ENCODE measurements around the gene DQX1. TPM values are rescaled to one million over a fixed set of nuclear protein-coding genes. Genes with fewer than 3 reads are reported as not detected.

The DQX1 gene
- total and polyA plus RNA-seq, 2 of the 4 experiments (the other 2 are of a cell fraction): 0.07 TPM; not detected in 1

DNA sequence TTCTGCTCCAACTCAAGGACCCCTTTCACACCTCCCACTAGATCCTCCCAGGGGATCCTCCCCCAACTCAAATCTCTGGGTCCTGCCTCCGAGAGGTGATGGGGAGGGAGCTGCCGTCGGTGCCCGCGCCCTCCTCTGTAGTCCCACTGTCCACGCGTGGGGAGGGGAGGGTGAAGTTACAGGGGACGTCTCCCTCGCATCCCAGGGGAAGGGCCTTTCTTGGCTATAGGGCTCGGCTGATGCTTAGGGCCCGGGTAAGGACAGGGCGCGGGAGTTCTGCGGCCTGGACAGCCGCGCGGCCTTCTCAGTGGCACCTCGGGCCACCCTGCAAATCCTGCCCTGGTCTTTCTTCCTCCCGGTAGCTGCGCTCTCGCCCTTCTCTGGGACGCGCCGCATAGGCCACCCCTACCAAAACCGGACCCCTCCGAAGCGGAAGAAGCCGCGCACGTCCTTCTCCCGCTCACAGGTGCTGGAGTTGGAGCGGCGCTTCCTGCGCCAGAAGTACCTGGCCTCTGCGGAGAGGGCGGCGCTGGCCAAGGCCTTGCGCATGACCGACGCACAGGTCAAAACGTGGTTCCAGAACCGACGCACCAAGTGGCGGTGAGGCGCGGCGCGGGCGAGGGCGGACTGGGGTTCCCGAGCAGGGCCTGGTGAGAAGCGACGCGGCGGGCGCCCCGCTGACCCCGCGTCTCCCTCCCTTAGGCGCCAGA is 10.6 kb downstream of the DQX1 start:
- H2AK5ac ChIP-seq (ENCODE audit: low read depth, low read length): no peak overlapping the region
- peaks cover 20% of the 10 kb centered on the region for H3K9me3 ChIP-seq (ENCODE audit: control insufficient read depth, insufficient read depth, low read length)
- no peak overlapping the region for H4K5ac ChIP-seq (ENCODE audit: low read depth, low read length)
- peaks cover 90% of the 10 kb centered on the region for H3K27me3 ChIP-seq (ENCODE audit: control insufficient read depth, insufficient read depth, low read length)
- 11% methylated on average over 52 of the region's 60 CpGs; no CpG with 5 or more reads in 1 of the 2 experiments for WGBS, 2 experiments (ENCODE audit: extremely low coverage in 2 of 2, insufficient read length in 1 of 2)
- H4K8ac ChIP-seq (ENCODE audit: low read depth in 2 of 2, low read length in 2 of 2): no peak overlapping the region
- no peak overlapping the region for H2BK120ac ChIP-seq (ENCODE audit: low read depth, low read length)
- no peak for ATAC-seq (ENCODE audit: low read depth)
- intact Hi-C loops (cut with micrococcal nuclease): no loop called here
- no peak overlapping the region for H3K9ac ChIP-seq (ENCODE audit: low read depth, low read length)
- BruUV-seq (replicated peaks): no TSS peak
- H2AFZ ChIP-seq (replicated peaks; ENCODE audit: low read length, poor library complexity): peak overlapping the region; percentile 59
- H3K36me3 ChIP-seq (ENCODE audit: control insufficient read depth, insufficient read depth, low read length): no peaks in the 10 kb centered on the region
- no peak overlapping the region for H3K4me2 ChIP-seq (ENCODE audit: low read depth, low read length)
- no peaks in the 10 kb centered on the region for H3K9me1 ChIP-seq (ENCODE audit: insufficient read depth, low read length)
- no peak overlapping the region for H3K27ac ChIP-seq (ENCODE audit: insufficient read depth, low read length)
- H3K56ac ChIP-seq (ENCODE audit: extremely low read depth, insufficient read depth, low read length): no peak overlapping the region
- H3K23ac ChIP-seq (ENCODE audit: low read depth, low read length): no peak overlapping the region
- H3K14ac ChIP-seq (replicated peaks; ENCODE audit: low read depth, low read length): no peak overlapping the region
- TF ChIP-seq RCOR1 (IDR thresholded peaks at IDR 0.05; ENCODE audit: insufficient replicate concordance, low read length) (no peak), MAFK (IDR thresholded peaks at IDR 0.05; ENCODE audit: low read depth, low read length) (no peak), CEBPB (IDR thresholded peaks at IDR 0.05; ENCODE audit: low read depth, low read length) (no peak), CHD1 (IDR thresholded peaks at IDR 0.05; ENCODE audit: low read depth, low read length) (no peak), BHLHE40 (IDR thresholded peaks at IDR 0.05; ENCODE audit: low read depth, low read length) (no peak), POLR2A (IDR thresholded peaks at IDR 0.05; ENCODE audit: low read depth, low read length) (no peak), MXI1 (IDR thresholded peaks at IDR 0.05; ENCODE audit: borderline replicate concordance, low read depth, low read length) (no peak), SMC3 (IDR thresholded peaks at IDR 0.05; ENCODE audit: low read depth, low read length) (no peak), MAZ (IDR thresholded peaks at IDR 0.05; ENCODE audit: borderline replicate concordance, low read depth, low read length) (no peak), RAD21 (IDR thresholded peaks at IDR 0.05; ENCODE audit: low read length) (no peak), RFX5 (IDR thresholded peaks at IDR 0.05; ENCODE audit: low read depth, low read length) (no peak), NFE2L2 (IDR thresholded peaks at IDR 0.05; ENCODE audit: low read depth, low read length) (no peak), FOS (IDR thresholded peaks at IDR 0.05; ENCODE audit: low read depth, low read length) (no peak)
- TF ChIP-seq, protein P1, sequence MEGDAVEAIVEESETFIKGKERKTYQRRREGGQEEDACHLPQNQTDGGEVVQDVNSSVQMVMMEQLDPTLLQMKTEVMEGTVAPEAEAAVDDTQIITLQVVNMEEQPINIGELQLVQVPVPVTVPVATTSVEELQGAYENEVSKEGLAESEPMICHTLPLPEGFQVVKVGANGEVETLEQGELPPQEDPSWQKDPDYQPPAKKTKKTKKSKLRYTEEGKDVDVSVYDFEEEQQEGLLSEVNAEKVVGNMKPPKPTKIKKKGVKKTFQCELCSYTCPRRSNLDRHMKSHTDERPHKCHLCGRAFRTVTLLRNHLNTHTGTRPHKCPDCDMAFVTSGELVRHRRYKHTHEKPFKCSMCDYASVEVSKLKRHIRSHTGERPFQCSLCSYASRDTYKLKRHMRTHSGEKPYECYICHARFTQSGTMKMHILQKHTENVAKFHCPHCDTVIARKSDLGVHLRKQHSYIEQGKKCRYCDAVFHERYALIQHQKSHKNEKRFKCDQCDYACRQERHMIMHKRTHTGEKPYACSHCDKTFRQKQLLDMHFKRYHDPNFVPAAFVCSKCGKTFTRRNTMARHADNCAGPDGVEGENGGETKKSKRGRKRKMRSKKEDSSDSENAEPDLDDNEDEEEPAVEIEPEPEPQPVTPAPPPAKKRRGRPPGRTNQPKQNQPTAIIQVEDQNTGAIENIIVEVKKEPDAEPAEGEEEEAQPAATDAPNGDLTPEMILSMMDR (conservative IDR thresholded peaks at IDR 0.05; ENCODE audit: low read depth, low read length): no peak
- TF ChIP-seq, protein P2, sequence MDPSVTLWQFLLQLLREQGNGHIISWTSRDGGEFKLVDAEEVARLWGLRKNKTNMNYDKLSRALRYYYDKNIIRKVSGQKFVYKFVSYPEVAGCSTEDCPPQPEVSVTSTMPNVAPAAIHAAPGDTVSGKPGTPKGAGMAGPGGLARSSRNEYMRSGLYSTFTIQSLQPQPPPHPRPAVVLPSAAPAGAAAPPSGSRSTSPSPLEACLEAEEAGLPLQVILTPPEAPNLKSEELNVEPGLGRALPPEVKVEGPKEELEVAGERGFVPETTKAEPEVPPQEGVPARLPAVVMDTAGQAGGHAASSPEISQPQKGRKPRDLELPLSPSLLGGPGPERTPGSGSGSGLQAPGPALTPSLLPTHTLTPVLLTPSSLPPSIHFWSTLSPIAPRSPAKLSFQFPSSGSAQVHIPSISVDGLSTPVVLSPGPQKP (IDR thresholded peaks at IDR 0.05; ENCODE audit: borderline replicate concordance, low read depth, low read length): no peak
- TF ChIP-seq, protein P3, sequence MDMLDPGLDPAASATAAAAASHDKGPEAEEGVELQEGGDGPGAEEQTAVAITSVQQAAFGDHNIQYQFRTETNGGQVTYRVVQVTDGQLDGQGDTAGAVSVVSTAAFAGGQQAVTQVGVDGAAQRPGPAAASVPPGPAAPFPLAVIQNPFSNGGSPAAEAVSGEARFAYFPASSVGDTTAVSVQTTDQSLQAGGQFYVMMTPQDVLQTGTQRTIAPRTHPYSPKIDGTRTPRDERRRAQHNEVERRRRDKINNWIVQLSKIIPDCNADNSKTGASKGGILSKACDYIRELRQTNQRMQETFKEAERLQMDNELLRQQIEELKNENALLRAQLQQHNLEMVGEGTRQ (IDR thresholded peaks at IDR 0.05; ENCODE audit: low read depth, low read length): no peak
- no peak overlapping the region for H3K4ac ChIP-seq (ENCODE audit: low read depth, low read length)
- H2AK9ac ChIP-seq (replicated peaks; ENCODE audit: low read depth, low read length, poor library complexity): peak overlapping the region; percentile 3
- 0 out of 2 replicates have a peak, but pooled peaks cover 5% of the 10 kb centered on the region for H4K20me1 ChIP-seq (ENCODE audit: insufficient read depth, low read length)
- H3K4me1 ChIP-seq (ENCODE audit: control insufficient read depth, insufficient read depth, low read length): no peaks in the 10 kb centered on the region
- dilution Hi-C loops (cut with HindIII; ENCODE audit: low sequenced_read_pairs, unreplicated experiment): no loop called here
- no peak overlapping the region for H3K4me3 ChIP-seq (ENCODE audit: insufficient read depth, low read depth, low read length)
- DNase-seq: no peak
- POLR2A ChIA-PET (ENCODE audit: unreplicated experiment): no interaction called here
- H2BK20ac ChIP-seq (ENCODE audit: low read depth, low read length): no peak overlapping the region
- CTCF ChIA-PET: no interaction called here
- no peak overlapping the region for H3K18ac ChIP-seq (ENCODE audit: low read depth, low read length)
- no peak overlapping the region for H2BK5ac ChIP-seq (ENCODE audit: low read depth, low read length, poor library complexity, severe bottlenecking)
- H2BK15ac ChIP-seq (ENCODE audit: low read depth, low read length): no peak overlapping the region
- H3K79me1 ChIP-seq (ENCODE audit: low read depth in 1 of 2, low read length in 2 of 2): no peaks in the 10 kb centered on the region
- in situ Hi-C loops (cut with MboI; ENCODE audit: low sequenced_read_pairs): no loop called here
- H4K91ac ChIP-seq (ENCODE audit: insufficient read depth, low read depth, low read length): no peak overlapping the region

Data from IMR-90 (cell line).